HG02938 (cell line): ENCODE measurements around the gene RNF214.
"Not testable (repeated sequence)": the region's sequence is repeated elsewhere in the genome, so short reads cannot be mapped to it uniquely, and the experiment has no call there.

Experiments
- ATAC-seq: cut with Tn5 transposase; IDR thresholded peaks from one replicate; pipeline ENCODE4 v1.9.1; 2021; ENCODE audit warnings: mild to moderate bottlenecking, moderate library complexity; ENCODE audit not compliant: unreplicated experiment

Gene RNF214

GRCh38 chr11:117313091-117313490 lies 80.6 kb downstream of the RNF214 start:
- ATAC-seq, result no peak

- ATAC-seq, result no peak
Measured at GRCh38 chr11:117313828-117314768, 81.6 kb downstream of the RNF214 start.

GRCh38 chr11:117314840-117315239 lies 82.4 kb downstream of the RNF214 start:
- no peak for ATAC-seq

- ATAC-seq, result no peak
Measured at GRCh38 chr11:117315285-117316196, 83.1 kb downstream of the RNF214 start.

- no peak for ATAC-seq
Measured at GRCh38 chr11:117316197-117316961, 83.9 kb downstream of the RNF214 start, which contains the start of gene BACE1. TSS of gene BACE1 (minus strand) at chr11:117316256. CDS start at chr11:117315795, 461 bp downstream.

GRCh38 chr11:117318738-117319137 lies 86.3 kb downstream of the RNF214 start:
- no peak for ATAC-seq

- no peak for ATAC-seq
Measured at GRCh38 chr11:117319214-117319840, 86.9 kb downstream of the RNF214 start.

- ATAC-seq, result not testable (repeated sequence)
Measured at GRCh38 chr11:117327255-117327566, 94.7 kb downstream of the RNF214 start.

GRCh38 chr11:117327567-117328374 lies 95.3 kb downstream of the RNF214 start, which contains the start of gene CEP164:
TSS of gene CEP164 (plus strand) at chr11:117327854. CDS start at chr11:117338587, 10,733 bp downstream.
- ATAC-seq, result peak; percentile 92

GRCh38 chr11:117328375-117329010 lies 96.0 kb downstream of the RNF214 start:
- ATAC-seq, result peak; percentile 10

GRCh38 chr11:117332843-117333242 lies 100.4 kb downstream of the RNF214 start:
- no peak for ATAC-seq

- ATAC-seq, result no peak
Measured at GRCh38 chr11:117333917-117334316, 101.4 kb downstream of the RNF214 start.

GRCh38 chr11:117334896-117335295 lies 102.4 kb downstream of the RNF214 start:
- no peak for ATAC-seq

GRCh38 chr11:117335399-117335798 lies 102.9 kb downstream of the RNF214 start:
- no peak for ATAC-seq
